HG02973 (cell line): ENCODE results near the gene ATP5IF1.

ENCODE experiments used
- ATAC-seq: cut with Tn5 transposase; IDR thresholded peaks from one replicate; pipeline ENCODE4 v1.9.1; 2021; ENCODE audit warnings: moderate library complexity; ENCODE audit not compliant: unreplicated experiment

Gene ATP5IF1

DNA sequence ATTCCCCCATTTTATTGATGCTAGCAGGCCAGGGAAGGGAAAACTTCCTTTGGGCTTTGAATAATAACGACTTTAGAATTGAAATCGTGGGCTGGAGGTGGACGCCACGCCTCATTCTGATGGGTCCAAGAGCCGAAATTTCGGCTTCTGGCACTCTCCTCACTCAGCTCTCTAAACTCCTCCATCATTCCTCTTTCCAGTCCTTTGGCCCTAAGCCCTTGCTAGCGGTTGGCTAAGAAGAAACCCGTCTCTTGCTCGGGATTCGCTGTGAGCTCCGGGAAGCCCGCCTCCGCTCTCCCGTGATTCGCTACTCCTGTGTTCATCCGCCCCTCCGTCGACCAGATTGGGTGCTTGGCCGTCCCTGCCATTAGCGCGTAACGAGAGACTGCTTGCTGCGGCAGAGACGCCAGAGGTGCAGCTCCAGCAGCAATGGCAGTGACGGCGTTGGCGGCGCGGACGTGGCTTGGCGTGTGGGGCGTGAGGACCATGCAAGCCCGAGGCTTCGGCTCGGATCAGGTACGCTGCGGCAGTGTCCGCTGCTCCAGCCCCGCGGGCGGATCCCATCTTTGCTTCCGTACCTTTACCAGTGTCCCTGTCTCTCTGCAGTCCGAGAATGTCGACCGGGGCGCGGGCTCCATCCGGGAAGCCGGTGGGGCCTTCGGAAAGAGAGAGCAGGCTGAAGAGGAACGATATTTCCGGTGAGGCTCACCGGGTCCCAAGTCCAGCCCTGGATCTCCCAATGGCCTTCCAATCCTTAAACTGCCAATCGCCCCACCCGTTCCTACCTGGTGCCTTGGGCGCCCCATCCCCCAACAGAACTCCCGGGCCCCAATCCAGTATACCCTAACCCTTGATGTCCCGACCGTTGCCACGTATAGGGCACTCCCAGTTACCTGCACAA, at the start of gene ATP5IF1:
Gene ATP5IF1 (plus strand): TSS at position 370 of the 901 bp plus-strand sequence. CDS start 60 bp downstream, at position 430.
- ATAC-seq: peak; percentile 79

GRCh38 chr1:28190337-28190979, 45.5 kb upstream of the ATP5IF1 start:
- no peak for ATAC-seq

- no peak for ATAC-seq
These were observed 44.8 kb upstream of the ATP5IF1 start for GRCh38 chr1:28190996-28191645.

DNA sequence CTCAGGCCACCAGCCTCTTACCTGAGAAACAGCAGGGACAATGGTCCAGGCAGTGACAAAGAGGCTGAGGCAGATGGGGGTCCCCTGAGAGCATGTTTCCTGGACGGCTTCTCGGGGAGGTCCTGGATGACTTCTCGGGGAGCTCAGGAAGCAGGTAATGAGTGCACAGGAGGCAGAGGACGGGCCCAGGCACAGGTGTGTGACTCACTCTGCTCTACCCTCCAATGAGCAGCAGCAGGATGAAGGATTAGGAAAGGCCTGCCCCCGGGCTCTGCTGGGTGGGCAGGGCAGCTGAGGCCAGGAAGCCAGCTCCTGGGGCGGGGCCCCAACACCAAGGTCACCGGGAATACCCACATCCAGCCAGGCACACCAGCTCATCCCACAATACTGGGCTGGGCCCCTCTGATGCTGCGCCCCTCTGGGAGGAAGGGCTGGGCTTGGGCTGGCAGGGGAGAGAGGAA, 42.2 kb upstream of the ATP5IF1 start:
- no peak for ATAC-seq

- ATAC-seq: no peak
These were observed 41.4 kb upstream of the ATP5IF1 start for GRCh38 chr1:28194326-28195035.

GRCh38 chr1:28195780-28196179, 40.1 kb upstream of the ATP5IF1 start:
- ATAC-seq: no peak

DNA sequence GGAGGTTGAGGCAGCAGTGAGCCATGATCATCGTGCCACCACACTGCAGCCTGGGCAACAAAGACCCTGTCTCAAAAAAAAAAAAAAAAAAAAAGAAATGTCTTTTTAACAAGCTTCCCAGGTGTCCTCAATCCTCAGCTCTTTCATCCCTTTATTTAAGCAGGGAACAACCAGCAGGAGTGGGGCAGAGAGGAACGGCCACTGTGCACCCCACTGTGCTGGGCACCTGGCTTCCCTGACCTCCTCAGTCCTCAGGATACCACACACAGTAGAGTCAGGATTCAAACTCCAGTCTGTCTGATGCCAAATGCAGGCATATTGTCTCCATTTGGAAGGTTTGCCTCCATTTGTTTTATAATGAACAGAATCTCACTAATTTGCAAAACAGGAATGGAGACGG, 39.6 kb upstream of the ATP5IF1 start:
- ATAC-seq: no peak

- no peak for ATAC-seq
These were observed 38.1 kb upstream of the ATP5IF1 start for GRCh38 chr1:28197682-28198415.

GRCh38 chr1:28199328-28200233, 36.3 kb upstream of the ATP5IF1 start:
- ATAC-seq: peak; percentile 82

GRCh38 chr1:28200234-28200873, 35.6 kb upstream of the ATP5IF1 start:
- ATAC-seq: no peak

DNA sequence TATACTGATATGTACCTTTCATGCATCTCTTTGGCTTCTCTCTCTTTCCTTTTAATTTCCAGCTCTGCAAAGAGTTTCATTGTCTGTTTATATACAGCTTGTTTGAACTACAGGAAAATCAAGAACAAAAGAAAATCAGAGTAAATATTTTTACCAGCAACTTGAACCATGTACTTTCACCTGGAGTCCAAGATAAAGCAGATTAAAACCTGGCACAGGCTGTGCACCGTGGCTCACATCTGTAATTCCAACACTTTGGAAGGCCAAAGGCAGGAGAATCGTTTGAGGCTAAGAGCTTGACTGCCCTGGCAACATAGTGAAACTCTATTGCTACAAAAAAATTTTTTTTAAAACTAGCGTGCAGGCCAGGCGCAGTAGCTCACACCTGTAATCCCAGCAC, 30.7 kb upstream of the ATP5IF1 start:
- ATAC-seq: no peak

DNA sequence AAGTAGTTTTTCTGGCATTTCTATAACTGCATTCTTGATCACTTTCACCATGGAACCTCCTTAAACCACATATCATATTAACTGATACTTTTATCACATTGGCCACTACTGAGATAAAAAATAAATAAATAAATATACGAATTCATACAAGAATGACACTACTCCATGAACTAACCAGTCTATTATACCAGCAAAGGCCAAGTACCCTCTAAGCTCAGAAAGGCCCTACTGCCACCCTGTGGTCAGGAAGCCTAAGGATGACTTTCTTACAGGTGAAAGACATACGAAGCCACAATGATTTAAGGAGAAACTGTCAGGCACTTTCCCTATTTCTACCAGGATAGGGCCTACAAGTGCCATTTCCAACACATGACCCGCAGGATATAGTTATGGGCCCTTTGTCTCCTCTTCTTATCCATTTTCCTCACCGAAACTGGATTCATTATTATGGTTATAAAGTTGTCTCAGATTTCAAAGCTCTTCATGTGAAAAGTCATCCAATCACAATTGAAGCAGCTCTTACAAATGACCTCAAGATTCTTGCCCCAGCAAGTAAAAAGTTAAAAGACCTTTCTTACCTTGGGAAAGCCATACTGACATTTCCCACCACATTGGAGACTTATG, 27.0 kb upstream of the ATP5IF1 start:
- ATAC-seq: no peak

DNA sequence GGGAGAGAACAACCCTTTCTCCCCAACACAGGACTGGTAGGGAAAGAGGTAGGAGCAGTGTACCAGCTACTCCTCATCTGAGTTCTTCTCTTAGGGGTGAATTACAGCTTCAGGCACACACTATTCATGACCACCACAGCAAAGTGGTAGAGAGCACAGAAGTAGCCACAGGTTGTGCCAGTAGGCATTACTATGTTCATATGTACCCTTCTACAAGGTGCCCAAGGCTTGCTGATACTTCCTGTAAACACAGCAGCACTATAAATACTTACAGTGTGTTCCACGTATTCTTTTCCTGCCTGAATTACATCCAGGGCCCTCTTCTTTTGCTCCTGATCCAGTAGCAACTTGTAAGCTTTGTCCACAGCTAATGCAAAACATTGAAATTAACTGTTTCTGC, 26.2 kb upstream of the ATP5IF1 start:
- no peak for ATAC-seq

DNA sequence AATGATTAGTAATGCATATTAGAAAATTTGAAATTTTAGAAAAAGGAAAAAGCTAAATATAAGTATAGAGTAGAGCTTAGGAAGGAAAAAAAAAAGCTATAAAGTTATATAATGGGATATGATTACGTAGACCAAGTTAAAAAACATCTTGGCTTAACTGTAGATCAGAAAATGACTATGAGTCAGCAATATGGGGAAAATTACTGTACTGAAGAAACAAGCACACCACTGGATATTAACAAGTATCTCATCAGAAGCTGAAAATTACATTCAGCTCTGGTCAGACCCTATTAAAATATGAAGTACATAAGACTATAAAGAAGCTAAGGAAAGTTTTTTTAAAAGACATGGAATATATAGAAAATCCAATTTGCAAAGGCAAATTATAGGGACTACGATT, 22.6 kb upstream of the ATP5IF1 start:
- ATAC-seq: no peak

GRCh38 chr1:28229089-28229488, 6.8 kb upstream of the ATP5IF1 start:
- no peak for ATAC-seq

GRCh38 chr1:28229996-28230395, 5.9 kb upstream of the ATP5IF1 start:
- no peak for ATAC-seq

DNA sequence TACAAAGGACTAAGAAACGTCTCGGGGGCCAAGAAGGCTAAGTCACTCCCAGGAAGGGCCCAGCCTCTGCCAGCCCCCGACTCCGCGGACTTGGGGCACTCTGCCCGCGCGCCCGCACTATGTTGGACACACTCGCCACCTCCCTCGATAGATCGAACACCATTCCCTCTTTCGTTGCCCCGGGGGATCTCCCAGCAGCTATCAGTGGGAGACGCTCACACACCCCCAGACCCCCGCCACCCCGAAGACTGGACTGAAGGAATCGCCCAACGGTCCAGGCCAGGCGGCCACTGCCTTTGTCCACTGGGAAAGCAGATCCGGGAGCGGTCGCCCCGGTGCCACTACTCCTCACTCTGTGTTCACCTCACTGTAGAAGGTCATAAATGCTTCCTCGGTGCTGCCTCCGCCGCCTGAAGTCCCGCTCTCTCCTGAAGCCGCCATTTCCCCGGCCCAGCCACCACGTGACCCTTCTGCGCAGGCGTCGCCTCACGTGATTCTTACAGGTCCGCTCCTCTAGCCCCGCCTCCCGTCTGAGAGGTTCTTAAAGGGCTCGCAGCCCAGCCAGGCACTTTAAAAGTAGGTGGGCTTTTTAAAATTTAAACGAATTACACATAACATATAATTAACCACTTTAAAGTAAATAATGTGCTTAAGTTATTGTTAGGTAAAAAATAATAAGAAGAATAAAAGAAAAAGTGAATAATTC, 3.2 kb upstream of the ATP5IF1 start, which contains the start of gene DNAJC8:
Gene DNAJC8 (minus strand): TSS at position 472 of the 706 bp plus-strand sequence. CDS start 31 bp downstream, at position 441.
- peak; percentile 50 for ATAC-seq

GRCh38 chr1:28233264-28233606, 2.7 kb upstream of the ATP5IF1 start:
- ATAC-seq: no peak
